Stimulated activated CD8-positive, alpha-beta memory T cell treated with anti-CD3 and anti-CD28 coated beads, Interleukin-15, amount 100 ng/mL, for 24 hours (primary cell): ENCODE data around the gene FUNDC2.
"Not testable (repeated sequence)": the region's sequence is repeated elsewhere in the genome, so short reads cannot be mapped to it uniquely, and the experiment has no call there.

ENCODE experiments used
- DNase-seq: peaks from one replicate; pipeline ENCODE4 v3.0.0-alpha.2; 2020; ENCODE audit warnings: low read depth

The FUNDC2 gene, protein sequence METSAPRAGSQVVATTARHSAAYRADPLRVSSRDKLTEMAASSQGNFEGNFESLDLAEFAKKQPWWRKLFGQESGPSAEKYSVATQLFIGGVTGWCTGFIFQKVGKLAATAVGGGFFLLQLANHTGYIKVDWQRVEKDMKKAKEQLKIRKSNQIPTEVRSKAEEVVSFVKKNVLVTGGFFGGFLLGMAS

DNA sequence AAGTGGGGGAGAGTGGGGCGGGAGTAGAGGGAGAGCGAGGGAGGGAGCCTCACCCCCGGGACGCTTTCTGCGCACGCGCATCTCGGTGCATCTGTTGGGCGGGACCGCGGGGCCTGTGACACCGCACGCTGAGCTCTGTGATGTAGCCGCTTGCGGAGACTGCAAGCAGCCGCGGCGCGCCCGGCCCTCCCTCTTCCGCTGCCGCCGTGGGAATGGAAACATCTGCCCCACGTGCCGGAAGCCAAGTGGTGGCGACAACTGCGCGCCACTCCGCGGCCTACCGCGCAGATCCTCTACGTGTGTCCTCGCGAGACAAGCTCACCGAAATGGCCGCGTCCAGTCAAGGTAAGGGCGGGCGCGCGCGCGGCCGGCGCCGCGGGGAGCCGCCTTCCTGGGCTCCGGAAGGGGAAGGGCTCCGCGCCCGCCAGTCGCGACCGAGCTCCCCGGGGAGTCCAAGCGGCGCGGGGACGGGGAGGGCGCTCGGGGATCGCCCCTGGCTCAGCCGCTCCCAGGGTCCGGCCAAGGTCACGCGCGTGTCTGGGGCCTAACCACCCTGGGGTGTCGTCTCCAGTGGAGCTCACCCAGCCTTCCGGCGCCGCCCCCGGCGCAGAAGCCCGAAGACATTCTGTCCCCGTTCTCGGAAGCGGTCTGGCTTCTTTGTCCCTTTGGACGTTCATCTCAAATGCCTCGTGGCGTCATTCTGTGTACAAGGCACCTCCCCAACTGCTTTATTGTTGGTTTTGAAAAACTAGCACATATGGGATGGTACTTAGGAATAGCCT, at the start of gene FUNDC2:
Gene FUNDC2 (plus strand): TSS at position 118 of the 782 bp plus-strand sequence. CDS start 95 bp downstream, at position 213.
- peak; percentile 72 for DNase-seq

DNA sequence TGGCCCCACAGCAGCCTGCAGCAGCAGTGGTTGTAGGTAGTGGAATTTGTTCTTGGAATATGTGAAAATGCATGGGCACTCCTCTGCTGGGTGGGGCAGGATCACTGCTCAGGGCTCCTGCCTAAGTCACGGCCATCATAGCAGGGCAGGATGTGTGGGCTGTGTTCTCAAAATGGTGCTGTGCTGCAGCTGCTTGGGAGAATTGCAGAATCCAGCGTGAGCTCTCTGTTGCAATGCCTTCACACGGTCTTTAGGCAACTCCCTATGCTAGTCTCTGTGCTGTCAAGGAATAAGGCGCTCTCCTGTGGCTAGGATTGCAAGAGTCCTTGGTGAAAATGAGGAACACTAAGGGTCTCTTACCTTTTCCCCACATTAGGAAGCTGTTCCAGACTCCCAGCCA, 47.0 kb upstream of the FUNDC2 start:
- no peak for DNase-seq

DNA sequence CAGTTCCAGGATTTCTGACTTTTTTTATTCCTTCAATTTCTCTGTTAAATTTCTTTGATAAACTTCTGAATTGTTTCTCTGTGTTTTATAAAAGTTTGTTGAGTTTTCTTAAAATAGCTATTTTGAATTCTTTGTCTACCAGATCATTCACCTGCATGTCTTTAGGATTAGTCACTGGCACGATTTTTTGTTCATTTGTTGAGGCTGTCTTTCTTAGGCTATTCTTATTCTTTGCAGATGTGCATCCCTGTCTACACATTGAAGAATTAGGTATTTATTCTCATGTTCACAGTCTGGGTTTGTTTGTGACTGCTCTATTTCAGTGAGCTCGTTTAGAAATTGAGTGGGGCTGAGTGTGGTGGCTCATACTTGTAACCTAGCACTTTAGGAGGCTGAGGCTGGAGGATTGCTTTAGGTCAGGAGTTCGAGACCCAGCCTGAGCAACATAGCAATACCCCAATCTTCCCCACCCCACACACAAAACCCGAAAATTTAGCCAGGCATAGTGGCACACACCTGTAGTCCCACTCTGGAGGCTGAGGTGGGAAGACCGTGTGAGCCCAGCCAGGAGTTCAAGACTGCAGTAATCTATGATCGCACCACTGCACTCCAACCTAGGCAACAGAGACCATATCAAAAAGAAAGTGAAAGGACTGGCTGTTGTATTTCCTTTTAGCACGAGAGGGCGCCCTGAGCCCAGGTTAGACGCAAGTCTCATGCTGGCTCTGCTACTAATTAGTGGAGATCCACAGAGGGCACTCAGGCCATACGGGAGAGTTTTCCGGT, 46.1 kb upstream of the FUNDC2 start:
- DNase-seq: peak; percentile 17

DNA sequence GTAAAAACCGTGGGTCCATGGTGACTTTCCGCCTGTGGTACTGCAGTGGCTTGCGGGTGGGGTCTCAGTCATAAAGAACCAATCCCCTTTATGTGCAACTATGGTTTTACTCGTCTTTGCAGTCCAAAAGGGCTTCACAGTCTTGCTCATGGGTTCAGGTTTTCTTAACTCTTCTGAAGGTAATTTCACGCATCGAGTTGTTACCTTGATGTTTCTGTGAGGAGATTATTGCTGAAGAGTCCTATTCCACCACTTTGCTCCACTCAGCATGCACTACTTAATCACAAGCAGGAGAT, 45.6 kb upstream of the FUNDC2 start:
- DNase-seq: no peak

DNA sequence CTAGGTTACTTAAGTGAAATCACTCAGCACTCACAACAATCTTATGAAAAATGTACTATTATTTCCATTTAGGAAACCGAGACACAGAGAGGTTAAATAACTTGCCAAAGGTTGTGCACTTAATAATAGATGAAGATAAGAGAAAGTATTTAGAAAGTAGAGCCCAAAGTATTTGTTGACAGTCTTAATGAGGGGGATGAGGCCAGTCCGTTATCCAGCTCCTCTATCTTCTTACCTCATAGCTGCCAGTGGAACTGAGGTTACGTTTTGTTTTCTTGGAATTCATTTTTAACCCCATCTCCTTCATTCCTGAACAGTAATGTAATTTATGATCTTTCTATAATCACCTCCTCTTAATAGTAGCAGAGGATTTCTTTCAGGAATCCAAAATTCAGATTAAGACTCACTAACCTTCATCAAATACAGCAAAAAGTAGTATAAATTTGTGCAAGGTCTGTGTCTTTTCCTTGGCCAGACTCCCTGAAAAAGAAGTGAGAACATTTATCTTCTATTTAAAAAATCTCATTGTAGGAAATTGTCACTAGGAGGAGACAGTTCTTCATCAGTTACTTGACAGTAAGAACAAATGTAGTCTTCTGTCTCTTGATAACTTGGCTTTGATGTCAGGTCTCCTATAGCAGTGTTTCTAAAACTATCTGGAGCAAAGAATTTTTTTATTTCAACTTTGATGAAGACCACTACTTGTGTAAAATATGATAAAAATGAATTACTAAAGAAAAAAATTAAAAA, 39.6 kb upstream of the FUNDC2 start:
- no peak for DNase-seq

DNA sequence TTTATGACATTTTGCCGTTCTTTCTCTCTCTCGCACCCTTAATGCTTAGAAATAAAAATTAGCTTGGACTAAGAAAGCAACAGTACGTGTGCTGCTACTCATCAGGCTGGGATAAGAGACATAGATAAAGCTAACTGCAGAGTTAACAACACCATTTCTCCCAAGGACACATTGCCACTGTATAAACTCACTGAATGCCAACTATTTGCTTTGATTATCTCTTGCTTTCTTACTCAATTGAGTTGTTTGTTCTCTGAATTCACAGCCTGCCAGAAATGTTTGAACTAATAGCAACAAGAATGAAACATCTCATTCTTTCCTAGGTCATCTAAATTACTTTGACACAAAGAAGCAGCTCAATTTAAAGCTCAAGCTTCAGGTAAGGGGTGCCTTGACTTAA, 38.7 kb upstream of the FUNDC2 start:
- no peak for DNase-seq

DNA sequence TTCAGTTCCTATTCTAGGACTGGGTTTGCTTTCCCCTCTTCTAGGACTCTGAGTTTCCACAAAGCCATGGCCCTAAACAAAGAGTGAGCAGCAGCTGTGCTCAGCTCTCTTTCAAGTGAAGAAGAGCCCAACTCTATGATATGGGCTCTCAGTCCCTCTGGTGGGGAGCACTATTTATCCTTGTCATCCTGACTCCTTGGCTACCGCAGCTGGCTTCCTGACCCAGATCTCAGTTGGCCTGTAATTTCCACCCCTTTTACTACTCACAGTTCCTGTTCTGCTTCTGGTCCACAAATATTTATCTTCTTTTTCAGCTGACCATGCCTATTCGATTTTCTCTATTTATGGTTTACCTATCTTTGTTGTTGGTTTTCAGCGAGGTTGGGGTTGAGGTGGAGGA, 37.9 kb upstream of the FUNDC2 start:
- no peak for DNase-seq

DNA sequence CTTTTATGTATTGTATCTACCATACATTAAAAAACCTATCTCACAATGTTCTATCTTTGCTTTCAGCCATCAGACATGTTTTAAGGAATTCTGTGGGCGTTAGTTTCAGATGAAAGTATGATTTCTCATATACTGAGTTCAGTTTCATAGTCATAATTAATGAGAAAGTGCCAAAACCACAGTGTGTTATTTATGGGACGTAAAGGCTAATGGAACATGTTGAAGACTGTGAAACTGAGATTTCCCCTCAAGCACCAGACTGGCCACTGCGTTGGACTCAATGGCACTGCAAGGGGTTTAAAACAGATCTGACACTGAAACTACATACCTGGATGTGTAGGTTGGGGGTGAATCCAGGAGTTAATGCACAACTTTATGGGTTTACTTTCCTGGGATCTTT, 36.1 kb upstream of the FUNDC2 start:
- no peak for DNase-seq

DNA sequence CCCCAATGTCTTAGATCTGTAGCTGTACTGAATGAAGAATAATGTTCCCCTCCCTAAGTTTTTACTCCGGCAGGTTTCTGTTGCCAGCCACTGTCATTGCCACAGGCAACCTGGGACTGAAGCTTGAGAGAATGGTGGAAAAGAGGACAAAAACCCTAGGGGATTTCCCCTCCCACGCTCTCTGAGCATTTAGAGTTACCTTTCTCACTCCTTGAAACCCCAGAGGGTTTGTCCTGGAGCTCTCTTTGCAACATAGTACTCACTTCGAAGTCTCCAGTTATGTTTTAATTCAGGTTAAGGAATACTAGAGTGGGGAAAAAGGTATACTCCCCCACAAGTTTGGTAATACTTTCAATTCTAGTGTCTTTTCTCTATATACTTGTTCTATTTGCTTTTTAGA, 35.6 kb upstream of the FUNDC2 start:
- DNase-seq: no peak

DNA sequence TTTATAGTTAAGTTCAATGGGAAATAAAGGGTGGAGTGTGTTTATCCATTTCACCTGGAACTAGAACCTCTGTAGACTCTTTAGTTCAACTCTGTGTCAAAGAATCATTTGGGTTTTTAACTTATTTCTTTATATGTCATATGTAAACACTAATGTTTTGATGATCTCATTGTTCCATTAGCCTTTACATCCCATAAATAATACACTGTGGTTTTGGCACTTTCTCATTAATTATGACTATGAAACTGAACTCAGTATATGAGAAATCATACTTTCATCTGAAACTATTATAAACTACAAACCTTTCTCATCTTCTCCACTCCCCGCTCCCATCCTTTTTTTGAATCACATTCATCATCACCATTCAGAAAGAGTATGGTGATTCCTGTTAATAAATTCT, 35.2 kb upstream of the FUNDC2 start:
- DNase-seq: no peak

DNA sequence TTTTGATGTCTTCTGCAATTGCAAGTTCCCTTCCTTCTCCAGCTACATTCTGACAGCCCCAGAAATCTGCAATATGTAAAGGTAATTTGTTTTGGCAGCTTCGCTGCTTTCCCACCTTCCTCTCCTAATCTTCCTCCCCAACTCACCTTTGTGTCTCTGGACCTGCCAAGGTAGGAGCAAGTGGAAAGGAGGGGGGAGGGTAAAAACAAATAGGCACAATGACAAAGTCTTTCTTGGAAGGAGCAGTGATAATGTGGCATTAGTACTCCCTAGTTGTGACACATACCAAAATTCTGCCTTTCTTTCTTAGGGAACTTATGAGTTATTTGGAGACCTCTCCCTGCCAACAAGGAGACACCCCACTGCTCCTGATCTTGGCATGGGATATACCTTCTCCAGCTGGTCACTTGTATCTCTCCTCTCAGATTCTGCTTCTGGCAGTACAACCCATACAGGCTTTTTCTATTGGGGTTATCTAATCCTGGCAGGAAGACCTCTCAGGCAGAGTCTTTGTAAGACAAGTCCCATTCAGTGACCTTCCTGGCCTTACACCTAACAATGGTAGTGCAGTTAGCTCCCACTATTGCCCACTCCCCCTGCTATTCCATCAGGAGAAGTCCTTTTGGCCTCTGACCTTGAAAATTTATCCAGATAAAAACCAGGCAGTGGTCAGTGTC, 28.3 kb upstream of the FUNDC2 start:
- DNase-seq: no peak

DNA sequence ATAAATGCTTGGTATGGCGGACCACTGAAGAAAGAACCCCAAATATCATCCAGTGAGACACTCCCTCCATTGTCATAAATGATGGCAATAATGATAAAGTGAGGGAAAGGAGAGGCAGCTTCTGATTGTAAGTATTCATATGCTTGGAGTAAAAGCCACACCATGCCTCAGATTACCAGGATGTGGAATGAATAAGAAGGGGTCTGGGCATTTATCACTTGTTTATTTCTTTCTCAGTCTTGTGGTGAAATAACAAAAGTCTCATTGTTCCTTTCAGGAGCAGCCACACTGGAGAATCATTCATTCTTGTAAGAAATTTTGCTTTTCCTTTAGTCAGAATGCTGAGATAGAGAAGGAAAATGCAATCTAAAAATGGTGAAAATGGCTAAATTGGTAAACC, 25.8 kb upstream of the FUNDC2 start:
- no peak for DNase-seq

DNA sequence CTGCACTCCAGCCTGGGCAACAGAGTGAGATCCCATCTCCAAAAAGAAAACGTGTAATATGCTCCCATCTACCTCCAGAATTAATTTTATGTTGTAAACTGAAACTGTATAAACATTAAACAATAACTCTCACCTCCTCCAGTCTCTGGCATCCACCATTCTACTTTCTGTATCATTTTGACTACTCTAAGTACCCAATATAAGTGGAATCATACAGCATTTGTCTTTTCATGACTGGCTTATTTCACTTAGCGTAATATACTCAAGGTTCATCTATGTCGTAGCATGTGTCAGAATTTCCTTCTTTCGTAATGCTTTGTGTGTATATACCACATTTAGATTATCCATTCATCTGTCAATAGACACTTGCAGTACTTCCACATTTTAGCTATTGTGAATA, 24.8 kb upstream of the FUNDC2 start:
- DNase-seq: no peak

DNA sequence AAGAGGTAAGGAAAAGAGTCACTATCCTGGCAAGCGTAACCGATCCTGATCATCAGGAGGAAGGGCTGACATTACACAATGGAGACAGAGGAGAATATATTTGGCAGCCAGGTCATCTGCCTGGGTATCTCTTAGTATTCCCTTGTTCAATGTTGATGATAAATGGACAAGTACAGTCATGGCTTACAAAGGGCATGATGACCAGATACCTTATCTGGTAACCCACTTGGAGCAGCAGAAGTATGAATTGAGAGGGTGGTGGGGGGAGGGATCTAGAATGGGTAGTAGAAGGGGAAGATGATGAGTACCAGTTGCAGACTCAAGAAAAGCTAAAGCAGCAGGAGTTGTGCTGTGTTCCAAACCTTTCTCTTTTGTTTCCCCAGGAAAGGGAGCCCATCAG, 21.5 kb upstream of the FUNDC2 start:
- no peak for DNase-seq

DNA sequence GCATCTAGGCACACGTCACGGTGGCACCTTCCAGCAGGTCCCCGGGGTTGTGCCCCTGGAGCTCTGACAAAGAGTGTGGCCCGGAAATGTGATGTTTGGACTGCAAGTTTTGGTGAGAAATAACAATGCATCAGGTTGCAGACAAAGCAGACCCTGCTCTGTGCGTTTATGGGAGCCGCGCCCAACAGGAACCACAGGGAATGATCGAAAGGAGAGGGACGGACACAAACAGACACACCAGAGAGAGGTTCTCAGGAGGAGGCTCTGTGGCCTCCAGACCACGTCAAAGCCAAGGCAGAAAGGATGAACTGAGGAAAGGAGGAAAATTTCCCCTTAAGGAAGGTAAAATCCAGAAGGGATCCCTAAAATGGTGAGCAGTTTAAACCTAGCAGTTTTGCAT, 20.3 kb upstream of the FUNDC2 start:
- not testable (repeated sequence) for DNase-seq

DNA sequence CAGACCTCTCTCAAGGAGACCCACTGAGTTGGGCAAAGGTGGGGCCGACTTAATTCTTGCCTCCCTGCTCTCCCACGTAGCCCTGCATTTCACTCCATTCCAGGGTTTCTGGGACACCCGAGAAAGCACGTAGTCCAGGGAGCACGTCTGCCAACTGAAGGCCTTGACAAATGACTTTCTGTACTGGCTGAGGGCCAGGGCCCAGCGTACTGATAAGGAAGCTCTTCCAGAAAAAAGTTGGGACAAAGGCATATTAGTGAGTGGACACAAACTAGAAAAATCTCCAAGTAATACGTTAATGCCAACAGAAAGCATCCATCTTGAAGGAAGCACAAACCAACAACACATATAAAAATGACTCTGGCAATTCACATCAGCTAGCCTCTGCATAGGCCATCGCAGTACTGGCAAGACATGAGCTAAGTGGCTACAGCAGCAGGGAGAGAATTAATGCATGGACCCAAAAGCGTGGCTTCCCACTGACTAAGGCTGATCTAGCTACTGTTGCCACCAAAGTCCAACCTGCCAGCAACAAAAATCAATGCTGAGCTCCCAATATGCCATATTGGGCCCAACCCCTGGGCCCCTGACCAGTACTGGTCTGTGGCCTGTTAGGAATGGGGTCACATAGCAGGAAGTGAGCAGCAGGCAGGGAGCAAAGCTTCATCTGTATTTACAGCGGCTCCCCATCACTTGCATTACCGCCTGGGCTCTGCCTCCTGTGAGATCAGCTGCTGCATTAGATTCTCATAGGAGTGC, 19.6 kb upstream of the FUNDC2 start:
- DNase-seq: not testable (repeated sequence)

DNA sequence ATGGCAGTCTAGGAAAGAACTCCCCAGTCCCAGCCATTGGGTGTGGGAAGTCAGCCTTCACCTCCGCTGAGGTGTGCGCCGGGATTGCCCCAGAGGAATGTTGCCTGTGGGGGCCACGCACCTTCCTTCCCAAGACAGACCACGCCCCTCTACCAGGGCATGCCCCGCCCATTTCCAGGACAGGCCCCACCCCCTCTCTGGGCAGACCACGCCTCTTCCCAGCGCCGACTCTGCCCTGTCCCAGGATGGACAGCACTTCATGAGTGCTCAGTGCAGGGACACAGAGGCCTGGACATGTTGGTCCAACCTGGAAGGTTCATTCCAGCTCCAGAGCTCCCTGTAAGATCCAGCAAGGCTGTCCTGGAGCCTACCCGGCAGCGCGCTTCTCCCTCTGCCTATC, 18.1 kb upstream of the FUNDC2 start:
- DNase-seq: not testable (repeated sequence)

DNA sequence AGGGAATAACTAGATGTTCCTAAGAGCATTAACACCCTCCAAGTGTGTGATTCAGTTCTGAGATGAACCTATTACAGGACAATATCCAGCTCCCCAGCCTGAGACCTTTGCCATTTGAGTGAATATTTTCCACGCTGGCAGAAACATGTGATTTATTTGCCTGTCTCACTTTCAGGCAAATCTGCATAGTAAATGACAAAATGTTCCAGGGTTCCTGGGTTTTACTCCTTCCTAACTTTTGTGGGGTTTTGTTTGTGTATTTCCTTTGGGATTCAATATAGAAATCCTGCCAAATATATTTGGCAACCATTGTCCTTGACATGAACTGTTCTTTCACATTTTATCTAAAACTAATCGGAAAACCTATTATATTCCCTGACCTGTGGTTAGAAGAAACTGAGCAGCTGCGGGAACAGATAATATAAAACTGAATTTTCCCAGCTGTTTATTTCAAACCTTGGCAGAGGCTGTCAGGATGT, 16.6 kb upstream of the FUNDC2 start:
- DNase-seq: no peak

DNA sequence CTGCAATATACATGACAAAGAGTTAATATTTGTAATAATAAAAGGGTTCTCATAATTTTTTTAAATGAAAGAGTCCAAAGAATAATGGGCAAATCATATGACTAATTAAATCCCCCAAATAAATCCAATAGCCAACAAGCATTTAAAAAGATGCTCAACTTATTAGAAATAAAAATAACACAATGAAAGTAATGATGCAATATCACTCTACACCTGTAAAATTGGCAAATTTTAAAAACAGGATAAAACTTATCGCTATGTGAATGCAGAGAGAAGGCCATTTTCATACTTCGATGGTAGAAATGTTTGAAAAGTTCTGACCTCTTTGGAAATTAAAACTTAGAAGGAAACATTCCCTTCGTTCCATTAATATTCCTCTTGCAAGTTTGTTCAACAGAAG, 6.1 kb upstream of the FUNDC2 start:
- no peak for DNase-seq

DNA sequence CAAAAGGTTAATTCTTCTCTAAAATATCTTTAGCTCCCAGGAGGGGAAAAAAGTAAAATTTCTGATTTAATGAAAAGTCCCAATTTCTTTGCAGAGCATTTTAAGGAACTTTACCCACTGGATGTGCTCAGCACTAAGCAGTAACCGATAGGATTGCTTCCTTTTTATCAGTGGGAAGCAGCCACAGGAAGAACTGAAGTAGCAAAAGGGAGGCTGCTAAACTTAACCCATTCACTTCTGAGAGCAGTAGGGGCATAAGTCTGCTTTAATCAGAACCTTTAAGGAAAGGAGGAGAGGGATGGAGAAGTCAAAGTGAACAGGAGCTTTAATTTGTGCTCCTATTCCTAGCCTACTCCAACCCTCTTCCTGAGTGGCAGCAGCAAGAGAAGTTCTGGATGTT, 4.1 kb upstream of the FUNDC2 start, which contains the start of gene F8:
Gene F8 (minus strand): TSS at position 139 of the 400 bp plus-strand sequence. CDS start 171 bp downstream, outside the sequence.
- DNase-seq: no peak
